Stimulated activated naive CD8-positive, alpha-beta T cell treated with anti-CD3 and anti-CD28 coated beads, Interleukin-15, Interleukin-2, amounts not matched to agents 100 U/mL and 50 U/mL, for 24 hours (primary cell): Measurements from ENCODE around the gene GANC.

Source experiments
- ATAC-seq: fragments of 150-1000 bp; cut with Tn5 transposase; one replicate; pipeline ENCODE4 v1.10.0; 2021
- DNase-seq: peaks from one replicate; pipeline ENCODE4 v3.0.0; 2021

GANC gene

DNA sequence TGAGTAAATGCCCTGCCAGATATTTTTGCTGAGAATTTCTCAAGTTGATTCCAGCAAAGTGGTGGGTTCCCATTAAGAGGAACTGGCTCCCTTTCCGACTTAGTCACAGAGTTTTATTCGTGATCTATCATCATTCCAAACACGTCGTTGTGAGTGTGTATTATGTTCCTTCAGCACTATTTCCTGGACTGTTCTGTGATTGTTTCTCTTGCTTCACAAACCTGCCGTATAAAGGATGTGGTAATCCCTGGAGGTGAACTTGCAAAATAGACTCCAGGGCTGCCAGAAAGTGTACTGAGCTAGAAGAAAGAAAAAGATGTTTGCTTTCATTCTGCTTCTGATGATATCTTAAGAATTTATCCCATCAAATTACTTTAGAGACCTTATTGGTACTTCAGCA is 71.8 kb downstream of the GANC start:
- no peak for ATAC-seq
- no peak for DNase-seq

DNA sequence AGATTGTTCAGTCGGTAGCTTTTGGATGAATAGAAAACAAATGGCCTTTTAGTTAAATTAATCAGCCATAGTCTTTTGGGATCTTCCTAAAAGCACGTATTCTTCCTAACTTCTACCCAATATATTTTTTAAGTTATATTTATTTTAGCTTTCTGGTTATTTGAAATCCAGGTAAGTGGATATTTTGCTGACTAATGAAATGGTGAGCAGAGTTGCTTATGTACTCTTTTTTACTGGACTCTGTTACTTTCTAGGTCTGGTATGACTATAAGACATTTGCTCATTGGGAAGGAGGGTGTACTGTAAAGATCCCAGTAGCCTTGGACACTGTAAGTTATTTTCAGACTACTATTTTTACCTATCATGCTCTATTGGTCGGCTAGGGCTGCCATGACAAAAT is 72.5 kb downstream of the GANC start:
- DNase-seq (no peak), ATAC-seq (no peak)

- no peak for DNase-seq
- ATAC-seq, result no peak
These were observed 75.1 kb downstream of the GANC start for GRCh38 chr15:42348083-42348482.

- ATAC-seq, result no peak
- no peak for DNase-seq
These were observed 76.2 kb downstream of the GANC start for GRCh38 chr15:42349186-42349585.

GRCh38 chr15:42352401-42352800 is 79.4 kb downstream of the GANC start:
- DNase-seq, result no peak
- ATAC-seq, result no peak

DNA sequence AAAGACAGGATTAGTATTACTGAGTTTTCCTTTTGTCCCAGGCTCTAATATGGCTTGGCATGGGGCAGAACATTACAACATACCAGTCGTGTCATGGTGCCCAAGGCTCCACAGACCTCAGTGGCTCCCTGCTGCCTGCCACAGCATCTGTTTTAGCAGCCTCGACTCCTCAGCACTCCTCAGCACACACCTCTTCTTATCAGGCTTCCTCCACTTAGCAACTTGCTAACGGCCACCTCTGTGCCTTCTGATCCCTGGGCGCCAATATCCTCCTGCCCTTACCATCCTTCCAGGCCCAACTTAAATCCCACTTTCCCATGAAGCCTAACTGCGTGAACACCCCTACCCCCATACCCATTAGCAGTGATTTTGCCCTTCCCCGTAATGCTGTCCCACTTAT is 80.1 kb downstream of the GANC start:
- no peak for DNase-seq
- no peak for ATAC-seq

GRCh38 chr15:42354824-42355223 is 81.8 kb downstream of the GANC start:
- ATAC-seq (no peak), DNase-seq (no peak)

- no peak for ATAC-seq
- DNase-seq, result no peak
These were observed 82.3 kb downstream of the GANC start for GRCh38 chr15:42355291-42355690.

- DNase-seq, result no peak
- ATAC-seq, result no peak
These were observed 83.8 kb downstream of the GANC start for GRCh38 chr15:42356851-42357250.

DNA sequence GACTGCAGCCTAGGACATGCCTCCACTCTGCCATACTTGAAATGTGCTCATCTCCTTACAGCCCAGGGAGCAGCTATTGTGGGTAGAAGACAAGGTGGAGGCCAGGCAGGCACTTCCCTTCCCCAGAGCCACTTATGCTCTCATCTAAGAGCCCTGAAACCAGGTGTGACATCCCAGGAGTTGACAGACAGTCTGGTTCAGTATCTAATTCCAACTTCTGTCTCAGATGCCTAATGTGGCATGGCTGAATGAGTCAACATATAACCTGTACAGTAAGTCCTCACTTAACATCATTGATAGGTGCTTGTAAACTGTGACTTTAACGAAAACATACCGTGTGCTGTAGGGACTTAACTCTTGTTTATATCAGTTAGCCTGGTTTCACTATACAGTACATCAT is 85.1 kb downstream of the GANC start:
- DNase-seq (no peak), ATAC-seq (no peak)

DNA sequence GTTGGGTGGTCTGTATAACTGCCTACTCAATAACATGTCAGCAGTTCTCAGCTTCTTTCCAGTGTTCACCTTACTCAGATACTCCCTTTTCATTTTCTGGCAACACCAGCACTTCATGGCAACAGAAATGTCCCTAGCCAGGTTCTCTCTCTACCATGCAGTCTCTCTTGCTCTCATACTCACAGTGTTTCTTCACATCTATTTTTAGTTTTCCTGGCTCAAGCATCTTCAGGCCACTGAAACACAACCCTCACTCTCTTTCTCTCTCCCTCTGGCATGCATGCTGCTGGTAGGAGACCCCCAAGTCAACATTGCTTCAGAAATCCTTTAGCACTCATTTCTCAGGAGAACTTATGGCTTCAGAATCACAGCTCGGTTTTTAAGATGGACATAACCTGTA is 86.2 kb downstream of the GANC start, which contains the start of gene CAPN3:
CAPN3 (plus strand) TSS at position 253 of the 400 bp plus-strand sequence. CDS start 305 bp downstream, outside the sequence.
- ATAC-seq (no peak), DNase-seq (no peak)

GRCh38 chr15:42359985-42360384 is 87.0 kb downstream of the GANC start:
- ATAC-seq (no peak), DNase-seq (no peak)

DNA sequence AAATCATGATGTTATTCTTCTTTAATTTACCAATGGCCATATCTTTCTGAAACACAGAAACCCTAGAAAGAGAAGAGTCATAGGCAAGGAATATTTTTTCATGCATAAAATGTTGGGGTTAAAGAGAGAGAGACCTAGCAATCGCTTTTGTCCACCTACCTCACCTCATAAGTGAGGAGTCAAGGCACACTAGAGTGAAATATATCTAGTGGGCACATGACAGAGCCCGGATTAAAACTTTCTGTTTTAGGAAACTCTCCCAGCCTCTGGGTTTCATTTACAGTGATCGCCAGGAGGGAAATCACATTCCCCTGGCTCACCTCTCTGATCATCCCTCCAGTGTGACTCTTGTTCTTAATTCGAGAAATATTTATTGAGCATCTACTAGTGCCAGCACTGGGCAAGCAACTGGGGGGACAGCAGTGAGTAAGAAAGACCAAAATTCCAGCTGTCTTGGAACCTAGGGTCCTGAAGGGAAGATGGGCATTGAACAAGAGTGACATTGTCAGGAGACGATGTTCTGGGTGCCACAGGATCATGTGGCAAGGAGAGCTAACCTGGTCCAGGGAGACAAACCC is 87.6 kb downstream of the GANC start:
- no peak for DNase-seq
- ATAC-seq, result no peak

DNA sequence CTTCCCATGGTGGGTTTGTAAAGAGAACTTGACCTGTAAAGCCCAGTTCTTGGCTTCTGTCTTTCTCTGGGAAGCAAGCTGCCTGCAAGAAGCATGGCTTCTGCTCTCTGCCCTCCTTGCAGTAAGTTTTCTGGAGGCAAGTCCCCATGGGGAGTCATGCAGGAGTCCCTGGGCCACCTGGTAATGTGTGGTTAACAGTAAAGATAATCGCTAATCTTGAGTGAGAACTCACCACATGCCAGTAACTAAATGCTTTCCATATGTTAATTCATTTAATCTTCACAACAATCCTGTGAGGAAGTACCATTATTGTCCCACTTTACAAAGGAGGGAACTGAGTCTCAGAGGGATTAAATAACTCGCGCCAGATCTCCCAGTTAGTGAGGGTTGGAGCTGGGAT is 90.5 kb downstream of the GANC start:
- no peak for ATAC-seq
- DNase-seq, result no peak

- no peak for DNase-seq
These were observed 90.9 kb downstream of the GANC start for GRCh38 chr15:42363942-42364341.

GRCh38 chr15:42364529-42364928 is 91.5 kb downstream of the GANC start:
- ATAC-seq (no peak), DNase-seq (no peak)

More at GRCh38 chr15:42363942-42364341, 90.9 kb downstream of the GANC start:
- ATAC-seq, result no peak

- no peak for ATAC-seq
- DNase-seq, result no peak
These were observed 93.0 kb downstream of the GANC start for GRCh38 chr15:42365921-42366550.

GRCh38 chr15:42367041-42367440 is 94.0 kb downstream of the GANC start:
- no peak for DNase-seq
- ATAC-seq, result no peak

- no peak for ATAC-seq
- DNase-seq, result no peak
These were observed 95.1 kb downstream of the GANC start for GRCh38 chr15:42368096-42368495.

DNA sequence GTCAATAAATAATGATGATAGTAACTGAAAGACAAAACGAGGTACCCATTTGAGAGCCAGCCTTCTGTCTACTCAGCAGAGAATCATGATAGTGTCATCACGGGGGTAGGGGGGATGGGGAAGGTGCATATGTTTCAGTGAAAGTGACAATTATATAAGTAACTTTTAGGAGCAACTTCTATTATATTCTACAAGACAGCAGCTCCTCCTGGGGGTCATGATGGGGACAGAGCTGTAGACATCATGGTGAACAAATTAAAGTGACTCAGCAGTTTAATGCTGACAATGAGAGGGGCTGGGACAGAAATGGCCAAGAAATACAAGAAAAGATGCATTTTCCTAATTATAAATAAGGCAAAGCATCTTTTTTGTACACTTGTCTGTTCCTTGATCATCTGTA is 98.1 kb downstream of the GANC start:
- DNase-seq (no peak), ATAC-seq (no peak)

- ATAC-seq, result no peak
- no peak for DNase-seq
These were observed 100.3 kb downstream of the GANC start for GRCh38 chr15:42373274-42373673.

DNA sequence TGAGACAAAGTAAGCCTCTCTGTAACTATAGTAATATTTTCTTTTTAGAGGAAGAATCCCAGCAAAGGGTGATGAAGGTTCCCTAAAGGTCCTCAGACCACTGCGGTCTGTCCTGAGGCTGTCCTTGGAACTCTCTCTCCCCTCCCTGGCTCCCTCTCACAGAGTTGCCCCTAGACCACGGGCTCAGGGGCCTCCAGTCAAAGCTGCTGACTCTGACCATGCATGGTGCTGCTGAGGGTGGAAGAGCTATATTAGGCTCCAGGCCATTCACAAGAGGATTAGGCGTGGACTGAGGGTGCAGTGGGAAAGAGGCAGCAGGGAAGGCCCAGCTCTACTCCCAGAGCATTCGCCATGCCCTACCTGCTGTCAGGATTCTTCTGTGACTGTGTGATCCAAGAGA is 100.9 kb downstream of the GANC start:
- ATAC-seq, result no peak
- DNase-seq, result no peak

- ATAC-seq, result no peak
- no peak for DNase-seq
These were observed 101.8 kb downstream of the GANC start for GRCh38 chr15:42374810-42375209.

DNA sequence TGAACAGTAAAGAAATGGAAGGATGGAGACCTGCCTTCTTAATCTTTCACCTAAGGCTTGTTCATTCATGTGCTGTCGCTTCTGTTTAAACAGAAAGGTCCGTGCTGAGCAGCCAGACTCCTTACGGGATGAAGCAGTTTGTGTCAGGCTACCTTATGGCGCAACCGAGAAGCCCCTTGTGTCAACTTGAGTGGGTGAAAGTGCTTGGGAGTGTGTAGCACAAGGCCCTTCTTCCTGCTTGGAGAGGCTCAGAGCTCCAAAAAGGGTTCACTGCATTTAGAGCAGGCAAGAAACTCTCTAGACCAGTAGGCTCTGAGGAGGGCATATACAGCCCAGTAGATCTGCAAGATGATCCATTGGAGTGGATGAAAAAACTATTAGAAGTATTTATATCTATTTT is 102.3 kb downstream of the GANC start:
- DNase-seq (no peak), ATAC-seq (no peak)
